Measurements from ENCODE around the gene ROBO2. TPM values are rescaled to one million over a fixed set of nuclear protein-coding genes. Genes with fewer than 3 reads are reported as not detected.
"Not testable (repeated sequence)": the region's sequence is repeated elsewhere in the genome, so short reads cannot be mapped to it uniquely, and the experiment has no call there.

ROBO2 gene
- total RNA-seq, 1 donor from 2014 or later = 2.9 TPM

GRCh38 chr3:77404871-77405270 is 365.0 kb downstream of the ROBO2 start:
- DNase-seq (ENCODE audit: low read depth, low spot score) = no peak

DNA sequence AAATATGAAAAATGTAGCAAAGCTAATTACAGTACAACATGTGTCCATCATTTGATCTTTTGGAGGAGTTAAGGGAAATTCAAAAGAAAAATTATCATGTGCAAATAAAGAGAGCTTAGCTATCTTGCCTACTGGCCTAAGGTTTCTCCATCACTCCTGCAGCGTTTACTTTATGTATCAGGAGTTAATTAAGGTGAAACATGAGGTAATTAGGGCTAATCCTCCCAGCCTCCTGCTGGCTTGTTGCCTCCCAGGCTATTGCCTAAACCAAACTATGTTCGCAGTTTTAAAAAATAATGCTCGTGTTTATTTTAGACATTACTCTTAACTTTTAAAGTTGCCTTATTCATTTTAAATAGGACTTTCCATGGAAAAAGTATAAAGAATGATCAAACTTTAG is 367.5 kb downstream of the ROBO2 start:
- no peak for DNase-seq (ENCODE audit: low read depth, low spot score)

GRCh38 chr3:77410334-77410733 is 370.4 kb downstream of the ROBO2 start:
- not testable (repeated sequence) for DNase-seq (ENCODE audit: low read depth, low spot score)

- DNase-seq (ENCODE audit: low read depth, low spot score) = no peak
These were observed 371.4 kb downstream of the ROBO2 start for GRCh38 chr3:77411334-77411733.

DNA sequence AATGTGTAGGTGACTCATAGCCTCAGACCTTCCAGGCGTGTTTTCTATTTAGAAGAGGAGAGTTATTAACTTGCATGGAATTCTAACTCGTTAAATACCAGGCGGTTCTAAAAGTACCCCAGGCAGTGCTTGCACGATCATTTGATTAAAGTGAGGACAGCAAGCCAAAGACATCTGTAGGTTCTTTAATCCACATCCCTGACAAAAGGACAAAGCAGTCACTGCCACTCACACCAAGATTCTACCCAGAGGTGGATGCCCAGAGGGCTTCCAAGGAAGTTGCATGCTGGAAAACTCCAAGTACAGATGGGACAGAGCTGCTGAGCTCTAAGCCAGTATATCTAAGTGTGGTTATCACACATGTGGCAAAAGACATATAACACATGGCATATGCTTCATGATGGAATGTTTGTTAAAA is 372.1 kb downstream of the ROBO2 start:
- no peak for DNase-seq (ENCODE audit: low read depth, low spot score)

DNA sequence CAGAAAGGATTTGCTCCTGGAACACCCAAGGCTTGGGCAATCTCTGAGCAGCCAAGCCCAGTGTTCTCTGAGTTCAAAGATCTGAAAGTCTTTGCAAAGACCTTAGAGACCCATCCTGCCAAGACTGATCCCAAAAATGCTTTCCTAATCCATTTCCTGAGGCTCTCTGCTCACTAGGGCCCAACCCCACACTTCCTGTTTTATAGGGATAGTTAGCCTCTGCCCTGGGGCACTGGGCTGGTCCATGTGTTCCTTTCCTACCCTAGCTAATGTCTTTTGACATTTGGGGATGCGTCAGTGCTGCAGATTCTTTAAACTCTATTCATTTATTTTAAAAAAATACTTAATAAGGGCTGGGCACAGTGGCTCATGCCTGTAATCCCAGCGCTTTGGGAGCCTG is 372.7 kb downstream of the ROBO2 start:
- no peak for DNase-seq (ENCODE audit: low read depth, low spot score)

GRCh38 chr3:77414881-77415280 is 375.0 kb downstream of the ROBO2 start:
- DNase-seq (ENCODE audit: low read depth, low spot score) = no peak

DNA sequence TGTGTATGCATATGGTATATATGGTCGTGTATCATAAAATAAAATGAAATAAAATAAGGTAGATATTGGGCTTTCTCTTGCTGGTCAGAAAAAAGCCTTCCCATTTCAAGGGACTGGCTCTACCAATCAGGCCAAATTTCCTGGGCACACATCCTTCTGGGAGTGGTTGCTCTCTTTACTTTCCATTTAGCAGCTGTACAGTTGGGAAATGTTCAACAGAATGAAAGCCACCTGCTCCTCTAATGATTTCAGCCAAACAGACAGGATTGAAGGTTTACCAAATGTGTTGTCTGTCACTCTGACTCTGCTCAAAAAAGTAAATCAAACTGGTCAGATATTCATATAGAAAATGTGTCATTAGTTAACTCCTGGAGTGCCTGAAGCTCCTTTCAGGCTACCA is 380.4 kb downstream of the ROBO2 start:
- DNase-seq (ENCODE audit: low read depth, low spot score) = no peak

GRCh38 chr3:77421916-77422315 is 382.0 kb downstream of the ROBO2 start:
- no peak for DNase-seq (ENCODE audit: low read depth, low spot score)

- DNase-seq (ENCODE audit: low read depth, low spot score) = no peak
These were observed 386.6 kb downstream of the ROBO2 start for GRCh38 chr3:77426531-77426930.

- no peak for DNase-seq (ENCODE audit: low read depth, low spot score)
These were observed 387.6 kb downstream of the ROBO2 start for GRCh38 chr3:77427528-77427927.

DNA sequence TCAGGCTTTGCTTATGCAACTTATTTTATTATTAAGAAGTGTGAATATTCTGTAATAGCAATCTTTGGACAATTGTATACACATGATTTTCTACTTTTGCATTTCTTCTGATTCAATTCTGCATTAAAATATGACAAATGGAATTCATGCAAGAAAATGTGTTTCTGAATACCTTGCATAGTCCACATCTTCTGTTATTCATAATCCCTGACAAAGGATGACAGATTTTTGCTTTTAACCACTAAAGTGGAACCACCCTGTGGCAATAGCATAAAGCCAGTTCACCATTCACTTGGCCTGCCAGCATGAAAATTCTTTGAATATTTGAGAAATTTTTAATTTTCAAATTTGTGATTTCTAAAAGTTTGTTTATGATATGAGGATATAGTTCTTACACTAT is 397.0 kb downstream of the ROBO2 start:
- DNase-seq (ENCODE audit: low read depth, low spot score) = no peak

DNA sequence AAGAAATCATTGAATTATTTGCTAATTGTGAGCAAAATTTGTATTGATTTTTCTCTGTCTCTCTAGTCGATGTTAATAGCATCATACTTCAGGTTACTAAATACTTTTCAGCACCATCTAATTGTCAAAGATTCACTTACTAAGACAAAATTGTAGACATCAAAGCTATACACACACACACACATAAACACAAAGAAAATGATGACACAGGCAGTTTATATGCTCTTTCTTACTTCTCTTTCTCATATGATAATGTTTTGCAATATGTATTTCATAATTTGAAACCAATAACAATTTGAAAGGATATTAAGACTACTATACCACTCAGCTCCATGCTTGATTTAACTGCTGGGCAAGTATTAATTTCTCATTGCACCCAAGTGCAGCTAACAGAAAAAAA is 406.2 kb downstream of the ROBO2 start:
- DNase-seq (ENCODE audit: low read depth, low spot score) = no peak

GRCh38 chr3:77446761-77447160 is 406.9 kb downstream of the ROBO2 start:
- no peak for DNase-seq (ENCODE audit: low read depth, low spot score)

- DNase-seq (ENCODE audit: low read depth, low spot score) = no peak
These were observed 409.8 kb downstream of the ROBO2 start for GRCh38 chr3:77449459-77450350.

DNA sequence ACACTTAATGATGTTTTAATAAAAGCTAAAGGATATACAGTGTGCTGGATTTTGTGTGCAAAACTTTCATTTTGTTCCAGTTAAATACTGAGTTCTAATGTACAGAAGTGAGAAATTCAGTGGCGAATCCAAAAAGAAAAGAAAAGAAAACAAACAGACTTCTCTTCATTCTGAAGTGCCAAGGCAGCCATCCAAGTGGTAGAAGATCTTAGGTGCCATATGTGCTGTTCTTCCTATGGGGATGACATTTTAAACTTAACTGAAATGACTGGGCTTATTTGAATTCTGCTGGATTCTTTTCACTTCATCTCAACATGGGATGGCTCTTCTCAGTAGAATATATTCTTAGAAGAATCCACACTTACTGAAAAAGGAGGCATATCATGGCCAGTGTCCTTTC is 416.5 kb downstream of the ROBO2 start:
- no peak for DNase-seq (ENCODE audit: low read depth, low spot score)

- no peak for DNase-seq (ENCODE audit: low read depth, low spot score)
These were observed 417.0 kb downstream of the ROBO2 start for GRCh38 chr3:77456906-77457305.

GRCh38 chr3:77459926-77460325 is 420.0 kb downstream of the ROBO2 start:
- no peak for DNase-seq (ENCODE audit: low read depth, low spot score)

DNA sequence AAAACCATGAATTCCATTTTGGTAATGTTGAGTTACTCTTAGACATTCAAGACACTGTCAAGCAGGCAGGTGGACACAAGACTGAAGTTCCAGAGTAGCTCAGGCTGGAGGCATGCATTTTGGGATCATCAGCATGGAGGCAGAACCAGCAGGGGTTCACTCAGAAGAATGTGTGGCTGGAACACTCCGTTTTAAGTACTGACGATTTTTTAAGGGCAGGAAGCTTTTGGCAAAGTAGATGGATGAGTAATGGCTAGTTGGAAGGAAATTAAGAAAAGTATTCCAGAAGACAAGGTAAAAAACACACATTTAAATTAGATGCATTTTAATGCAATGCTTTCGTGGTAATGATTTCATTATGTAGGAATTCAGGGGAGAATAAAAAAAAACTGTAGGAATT is 420.4 kb downstream of the ROBO2 start:
- no peak for DNase-seq (ENCODE audit: low read depth, low spot score)

GRCh38 chr3:77462951-77463350 is 423.1 kb downstream of the ROBO2 start:
- DNase-seq (ENCODE audit: low read depth, low spot score) = no peak

DNA sequence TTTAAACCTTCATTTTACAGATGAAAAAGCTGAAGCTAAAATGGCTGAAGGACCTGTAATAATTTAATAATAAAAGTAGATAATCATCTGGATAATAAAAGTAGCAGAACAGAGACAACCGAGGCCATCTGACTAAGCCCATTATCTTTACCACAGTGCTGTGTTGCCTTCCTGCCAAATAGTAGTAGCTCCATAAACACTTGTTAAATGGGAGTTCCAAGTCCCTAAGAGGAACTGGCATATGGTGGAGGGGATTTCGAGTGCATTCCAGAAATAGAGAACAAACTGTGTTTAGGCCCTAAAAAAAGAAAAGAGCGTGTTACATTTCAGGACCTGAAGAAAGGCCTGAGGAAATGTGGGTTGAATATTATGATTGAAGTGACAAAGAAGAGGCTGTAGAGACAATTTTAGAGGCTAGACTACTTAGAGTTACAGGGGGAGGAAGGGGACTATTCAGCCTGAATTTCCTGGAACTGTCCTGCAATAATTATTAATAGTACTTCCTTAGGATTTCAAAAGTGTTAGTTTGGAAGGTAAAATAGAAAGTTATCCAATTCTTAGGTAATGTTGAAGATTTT is 424.3 kb downstream of the ROBO2 start:
- DNase-seq (ENCODE audit: low read depth, low spot score) = no peak

GRCh38 chr3:77466562-77467115 is 426.7 kb downstream of the ROBO2 start:
- DNase-seq (ENCODE audit: low read depth, low spot score) = no peak

All from pulmonary artery endothelial cell (primary cell).